Activated CD8-positive, alpha-beta T cell treated with anti-CD3 and anti-CD28 coated beads, Interleukin-2, amount 10 ng/mL, durations not matched to agents 7 days and 5 days (primary cell): Measurements from ENCODE around the gene DENND11. TPM values are rescaled to one million over a fixed set of nuclear protein-coding genes. Genes with fewer than 3 reads are reported as not detected.

ENCODE experiments used
- ATAC-seq: fragments of 150-1000 bp; cut with Tn5 transposase; one replicate; pipeline ENCODE4 v1.10.0; 2021; ENCODE audit warnings: moderate library complexity
- CTCF ChIA-PET: fragments of 350-600 bp; sonication (Branson Sonifier 250); formaldehyde crosslinking; loops from one replicate; lab custom pipeline; 2021; ENCODE audit warnings: antibody characterized with exemption; lab: Charles Lee
- POLR2A ChIA-PET: fragments of 350-600 bp; sonication (Branson Sonifier 250); formaldehyde crosslinking; loops from one replicate; lab custom pipeline; 2021; ENCODE audit warnings: antibody characterized with exemption; lab: Charles Lee
- DNase-seq: peaks from one replicate; pipeline ENCODE4 v3.0.0-alpha.2; 2020
- H3K27ac Mint-ChIP-seq: one replicate; pipeline ENCODE4 v1.8.0; 2021; ENCODE audit warnings: mild to moderate bottlenecking, mixed read lengths
- H3K27me3 Mint-ChIP-seq: one replicate; pipeline ENCODE4 v1.8.0; 2021; ENCODE audit warnings: low read depth, mixed read lengths
- H3K36me3 Mint-ChIP-seq: one replicate; pipeline ENCODE4 v1.8.0; 2021; ENCODE audit warnings: low read depth, mixed read lengths
- H3K4me1 Mint-ChIP-seq: one replicate; pipeline ENCODE4 v1.8.0; 2021; ENCODE audit warnings: low read depth, mixed read lengths
- H3K4me3 Mint-ChIP-seq: one replicate; pipeline ENCODE4 v1.8.0; 2021; ENCODE audit warnings: mild to moderate bottlenecking, mixed read lengths
- H3K9me3 Mint-ChIP-seq: one replicate; pipeline ENCODE4 v1.8.0; 2022; ENCODE audit warnings: mixed read lengths; ENCODE audit not compliant: insufficient read depth
- total RNA-seq, 2 experiments: library from RNA; stranded (reverse); gene quantifications; one replicate each; pipeline ENCODE4 v1.2.3, GENCODE V29; 2021

DENND11 gene
- total RNA-seq, 2 experiments from 2014 or later = 22.9 to 23.3 TPM

GRCh38 chr7:141665208-141666035 lies 36.5 kb downstream of the DENND11 start:
- no peak for ATAC-seq
- Mint-ChIP-seq H3K36me3 (peaks cover 31% of the 10 kb centered on the region), H3K27ac (peak overlapping the region; percentile 43), H3K9me3 (no peaks in the 10 kb centered on the region), H3K4me1 (peaks cover 19% of the 10 kb centered on the region), H3K27me3 (no peaks in the 10 kb centered on the region), H3K4me3 (no peak overlapping the region)
- POLR2A ChIA-PET = no interaction called here
- DNase-seq = no peak
- CTCF ChIA-PET = interaction anchor here (2.0 to 2.5 kb wide), 2 partner anchors 11 to 73 kb away, joined by 5 to 14 read pairs; partner anchors contain the start of gene SSBP1

GRCh38 chr7:141664450-141664849 lies 37.5 kb downstream of the DENND11 start:
- H3K36me3 Mint-ChIP-seq = peaks cover 31% of the 10 kb centered on the region

GRCh38 chr7:141663081-141663849 lies 38.7 kb downstream of the DENND11 start:
- POLR2A ChIA-PET = interaction anchor here (1.3 kb wide), 1 partner anchor 38 kb away, joined by 3 read pairs; no protein-coding TSS in a partner anchor
- ATAC-seq (peak; percentile 18), DNase-seq (no peak)
- peak overlapping the region; percentile 56 for H3K27ac Mint-ChIP-seq
- CTCF ChIA-PET = interaction anchor here (0.6 to 15.1 kb wide), 6 partner anchors 9 to 75 kb away, joined by 3 to 187 read pairs (median 4); partner anchors contain the start of genes SSBP1 and WEE2
- H3K4me3 Mint-ChIP-seq = no peak overlapping the region
- no peaks in the 10 kb centered on the region for H3K9me3 Mint-ChIP-seq
- peaks cover 21% of the 10 kb centered on the region for H3K4me1 Mint-ChIP-seq
- H3K36me3 Mint-ChIP-seq = peaks cover 28% of the 10 kb centered on the region
- H3K27me3 Mint-ChIP-seq = no peaks in the 10 kb centered on the region

More at GRCh38 chr7:141664450-141664849, 37.5 kb downstream of the DENND11 start:
- Mint-ChIP-seq H3K9me3 (no peaks in the 10 kb centered on the region), H3K4me1 (peaks cover 21% of the 10 kb centered on the region), H3K27ac (no peak overlapping the region), H3K27me3 (no peaks in the 10 kb centered on the region), H3K4me3 (no peak overlapping the region)
- CTCF ChIA-PET = interaction anchor here (1.4 to 2.2 kb wide), 2 partner anchors 10 to 73 kb away, joined by 4 to 11 read pairs; partner anchors contain the start of gene SSBP1
- DNase-seq (no peak), ATAC-seq (no peak)
- POLR2A ChIA-PET = no interaction called here

GRCh38 chr7:141660259-141660658 lies 41.7 kb downstream of the DENND11 start:
- Mint-ChIP-seq H3K36me3 (peaks cover 30% of the 10 kb centered on the region), H3K9me3 (no peaks in the 10 kb centered on the region), H3K27me3 (no peaks in the 10 kb centered on the region), H3K4me1 (peaks cover 21% of the 10 kb centered on the region), H3K4me3 (no peak overlapping the region), H3K27ac (peak overlapping the region; percentile 6)
- POLR2A ChIA-PET = interaction anchor here (1.2 kb wide), 1 partner anchor 41 kb away, joined by 3 read pairs; no protein-coding TSS in a partner anchor
- ATAC-seq = no peak
- CTCF ChIA-PET = interaction anchor here (0.9 to 15.1 kb wide), 2 partner anchors 19 to 77 kb away, joined by 3 to 187 read pairs; partner anchors contain the start of gene SSBP1
- no peak for DNase-seq

- H3K27me3 Mint-ChIP-seq = no peaks in the 10 kb centered on the region
- H3K36me3 Mint-ChIP-seq = peaks cover 32% of the 10 kb centered on the region
- ChIA-PET CTCF (interaction anchor here (1.2 to 15.1 kb wide), 3 partner anchors 10 to 78 kb away, joined by 3 to 187 read pairs (median 5); partner anchors contain the start of gene SSBP1), POLR2A (no interaction called here)
- H3K27ac Mint-ChIP-seq = no peak overlapping the region
- H3K4me3 Mint-ChIP-seq = no peak overlapping the region
- no peaks in the 10 kb centered on the region for H3K9me3 Mint-ChIP-seq
- DNase-seq = no peak
- peaks cover 24% of the 10 kb centered on the region for H3K4me1 Mint-ChIP-seq
- no peak for ATAC-seq
Observed at GRCh38 chr7:141659501-141659900, 42.5 kb downstream of the DENND11 start.

GRCh38 chr7:141654551-141654950 lies 47.4 kb downstream of the DENND11 start:
- DNase-seq = peak; percentile 78
- POLR2A ChIA-PET = interaction anchor here (0.6 to 2.5 kb wide), 2 partner anchors 52 to 83 kb away, joined by 3 to 10 read pairs; partner anchors contain the start of gene SSBP1
- no peaks in the 10 kb centered on the region for H3K9me3 Mint-ChIP-seq
- H3K27me3 Mint-ChIP-seq = no peaks in the 10 kb centered on the region
- peak; percentile 89 for ATAC-seq
- H3K27ac Mint-ChIP-seq = peak overlapping the region; percentile 17
- CTCF ChIA-PET = interaction anchor here (0.6 to 15.1 kb wide), 40 partner anchors 9 to 640 kb away, joined by 3 to 187 read pairs (median 5); partner anchors contain the start of genes DENND11, MRPS33 and SSBP1
- H3K4me1 Mint-ChIP-seq = peaks cover 6% of the 10 kb centered on the region
- H3K4me3 Mint-ChIP-seq = no peak overlapping the region
- peaks cover 22% of the 10 kb centered on the region for H3K36me3 Mint-ChIP-seq

- Mint-ChIP-seq H3K27me3 (no peaks in the 10 kb centered on the region), H3K9me3 (no peaks in the 10 kb centered on the region), H3K36me3 (peaks cover 26% of the 10 kb centered on the region), H3K4me1 (peaks cover 6% of the 10 kb centered on the region), H3K27ac (no peak overlapping the region), H3K4me3 (no peak overlapping the region)
- CTCF ChIA-PET = interaction anchor here (1.0 to 15.1 kb wide), 5 partner anchors 9 to 132 kb away, joined by 4 to 187 read pairs (median 4); partner anchors contain the start of gene SSBP1
- no peak for ATAC-seq
- DNase-seq = no peak
- POLR2A ChIA-PET = interaction anchor here (2.6 kb wide), 1 partner anchor 86 kb away, joined by 8 read pairs; the partner anchor contains the start of gene SSBP1
Observed at GRCh38 chr7:141652691-141653090, 49.3 kb downstream of the DENND11 start.

Other genes with a start within 250 kb of the DENND11 start
- gene AGK, start 150.8 kb downstream of the DENND11 start, total RNA-seq = 10 to 100 TPM; 41.0 to 41.2 TPM
- not detected for gene WEE2, start 6.2 kb upstream of the DENND11 start, total RNA-seq
- 100 to 1,000 TPM; 138 to 140 TPM for gene SSBP1, start 36.2 kb upstream of the DENND11 start, total RNA-seq
- under 1 TPM; 0.50 to 0.73 TPM for gene TAS2R3, start 61.9 kb upstream of the DENND11 start, total RNA-seq
- gene TAS2R4, start 74.5 kb upstream of the DENND11 start, total RNA-seq = 1 to 10 TPM in 1 of 2 experiments, under 1 TPM in 1; 0.74 to 1.0 TPM
- under 1 TPM; 0.63 to 0.99 TPM for gene TAS2R5, start 88.1 kb upstream of the DENND11 start, total RNA-seq
- not detected for gene PRSS37, start 139.3 kb upstream of the DENND11 start, total RNA-seq
- not detected for gene OR9A4, start 214.2 kb upstream of the DENND11 start, total RNA-seq
- not detected for gene CLEC5A, start 244.8 kb upstream of the DENND11 start, total RNA-seq